Esophagus muscularis mucosa (tissue), 4 donors: ENCODE measurements around the gene PRKCE.

Source experiments
- CTCF ChIP-seq, 3 experiments: fragments of 200-600 bp in 2 of 3; fragments of 450-650 bp in 1 of 3; sonication (generic) in 2 of 3; IDR thresholded peaks; one replicate each; pipeline ENCODE4 v1.5.1; 2017 to 2019; ENCODE audit warnings: antibody characterized with exemption in 3 of 3, mild to moderate bottlenecking in 2 of 3, moderate library complexity in 1 of 3
- EP300 ChIP-seq: sonication (generic); formaldehyde crosslinking; IDR thresholded peaks from one replicate; pipeline ENCODE4 v1.6.1; 2017; ENCODE audit warnings: antibody characterized with exemption
- POLR2A ChIP-seq: fragments of 450-650 bp; IDR thresholded peaks from one replicate; pipeline ENCODE4 v1.6.1; 2017; ENCODE audit warnings: antibody characterized with exemption, moderate library complexity, mild to moderate bottlenecking, low read depth
- POLR2AphosphoS5 ChIP-seq, 2 donors: sonication (generic); formaldehyde crosslinking; IDR thresholded peaks; one replicate each; pipeline ENCODE4 v1.6.1; 2017; ENCODE audit warnings: antibody characterized with exemption in 2 of 2

GRCh38 chr2:45984366-45984765 is 332.9 kb downstream of the PRKCE start:
- no peak for TF ChIP-seq CTCF (IDR thresholded peaks at IDR 0.05)
- TF ChIP-seq POLR2AphosphoS5 (IDR thresholded peaks at IDR 0.05): no peak
- TF ChIP-seq POLR2A: no peak
- TF ChIP-seq EP300: no peak
